SK-MEL-5 (cell line): ENCODE measurements around the gene TRIM14. TPM values are rescaled to one million over a fixed set of nuclear protein-coding genes. Genes with fewer than 3 reads are reported as not detected.
A peak's percentile ranks its signal among the peaks of the same experiment; 100 is the strongest.
"Not testable (repeated sequence)": the region's sequence is repeated elsewhere in the genome, so short reads cannot be mapped to it uniquely, and the experiment has no call there.

ENCODE experiments used
- DNase-seq: peaks from one replicate; pipeline ENCODE4 v3.0.0-alpha.2; 2016; ENCODE audit warnings: low read depth, low spot score
- in situ Hi-C: cut with HindIII; loops from 2 replicates; pipeline ENCODE4 v1.10.0; 2016; ENCODE audit warnings: low sequenced_read_pairs, high pct_unique_total_duplicates, low pct_unique_long_range_greater_than_20kb
- total RNA-seq: library from RNA; depleted of rRNA; stranded (reverse); fragments of >200 nt; shearing (Covaris generic); gene quantifications from 2 replicates; pipeline ENCODE4 v1.2.3, GENCODE V29; 2014

TRIM14 gene
- total RNA-seq, 1 experiment from 2014 or later = 3.8 TPM

- in situ Hi-C loops = no loop called here
- DNase-seq = no peak
These were observed 72.9 kb downstream of the TRIM14 start for GRCh38 chr9:98046180-98046543.

GRCh38 chr9:98045234-98046179 is 73.5 kb downstream of the TRIM14 start:
- DNase-seq = peak; percentile 46
- in situ Hi-C loops = no loop called here

GRCh38 chr9:98043915-98044314 is 75.1 kb downstream of the TRIM14 start:
- no peak for DNase-seq
- in situ Hi-C loops = no loop called here

- in situ Hi-C loops = no loop called here
- DNase-seq = no peak
These were observed 78.8 kb downstream of the TRIM14 start for GRCh38 chr9:98040212-98040611.

GRCh38 chr9:98039607-98040017 is 79.4 kb downstream of the TRIM14 start:
- DNase-seq = no peak
- in situ Hi-C loops = no loop called here

- in situ Hi-C loops = no loop called here
- no peak for DNase-seq
These were observed 80.1 kb downstream of the TRIM14 start for GRCh38 chr9:98038958-98039357.

- in situ Hi-C loops = no loop called here
- no peak for DNase-seq
These were observed 81.7 kb downstream of the TRIM14 start for GRCh38 chr9:98037357-98037756.

GRCh38 chr9:98034593-98035546 is 84.2 kb downstream of the TRIM14 start:
- DNase-seq = peak; percentile 89

GRCh38 chr9:98031935-98032334 is 87.1 kb downstream of the TRIM14 start:
- in situ Hi-C loops = no loop called here
- no peak for DNase-seq

More at GRCh38 chr9:98034593-98035546, 84.2 kb downstream of the TRIM14 start:
- in situ Hi-C loops = no loop called here

GRCh38 chr9:98031169-98031568 is 87.9 kb downstream of the TRIM14 start:
- in situ Hi-C loops = no loop called here

GRCh38 chr9:98024702-98025101 is 94.3 kb downstream of the TRIM14 start:
- no peak for DNase-seq
- in situ Hi-C loops = no loop called here

More at GRCh38 chr9:98031169-98031568, 87.9 kb downstream of the TRIM14 start:
- DNase-seq = no peak

GRCh38 chr9:98022447-98022846 is 96.6 kb downstream of the TRIM14 start:
- no peak for DNase-seq
- in situ Hi-C loops = no loop called here

- in situ Hi-C loops = no loop called here
- DNase-seq = no peak
These were observed 97.5 kb downstream of the TRIM14 start for GRCh38 chr9:98021306-98022040.

- no peak for DNase-seq
- in situ Hi-C loops = no loop called here
These were observed 98.4 kb downstream of the TRIM14 start for GRCh38 chr9:98020476-98021145.

- in situ Hi-C loops = loop anchor here (10.0 kb wide), 1 partner anchor 95 kb away; the partner anchor contains the start of gene TRMO
- not testable (repeated sequence) for DNase-seq
These were observed 99.2 kb downstream of the TRIM14 start for GRCh38 chr9:98019869-98020268.
